Endodermal cell (in vitro differentiated cells): ENCODE measurements around the gene ZNF385D. TPM values are rescaled to one million over a fixed set of nuclear protein-coding genes. Genes with fewer than 3 reads are reported as not detected.

Experiments used
- DNase-seq: peaks from one replicate; pipeline ENCODE4 v3.0.0-alpha.2; 2017
- H3K27ac ChIP-seq: 2 replicates; pipeline ENCODE4 v1.5.1; 2013; ENCODE audit warnings: mild to moderate bottlenecking, low read depth, low read length, moderate library complexity
- H3K27me3 ChIP-seq: 2 replicates; pipeline ENCODE4 v1.6.1; 2013; ENCODE audit warnings: mild to moderate bottlenecking, low read length, moderate library complexity; ENCODE audit not compliant: insufficient read depth, control insufficient read depth, poor library complexity, severe bottlenecking
- H3K36me3 ChIP-seq: 2 replicates; pipeline ENCODE4 v1.7.0; 2013; ENCODE audit warnings: mild to moderate bottlenecking, low read length, moderate library complexity; ENCODE audit not compliant: control insufficient read depth, insufficient read depth
- H3K4me1 ChIP-seq: one replicate; pipeline ENCODE4 v1.7.0; 2013; ENCODE audit warnings: low read length; ENCODE audit not compliant: control insufficient read depth, insufficient read depth
- H3K4me3 ChIP-seq: 2 replicates; pipeline ENCODE4 v1.5.1; 2013; ENCODE audit warnings: mild to moderate bottlenecking, low read length, moderate library complexity
- H3K9ac ChIP-seq: 2 replicates; pipeline ENCODE4 v1.6.1; 2013; ENCODE audit warnings: mild to moderate bottlenecking, low read length, moderate library complexity; ENCODE audit not compliant: poor library complexity, severe bottlenecking; ENCODE audit errors: extremely low read depth
- H3K9me3 ChIP-seq: 2 replicates; pipeline ENCODE4 v1.6.1; 2013; ENCODE audit warnings: mild to moderate bottlenecking, low read length, moderate library complexity; ENCODE audit not compliant: control insufficient read depth
- H3K27ac Mint-ChIP-seq: 2 replicates; pipeline ENCODE4 v1.8.0; 2020; ENCODE audit warnings: mixed read lengths
- H3K27me3 Mint-ChIP-seq: 2 replicates; pipeline ENCODE4 v1.8.0; 2021; ENCODE audit warnings: mild to moderate bottlenecking, mixed read lengths; ENCODE audit not compliant: insufficient read depth
- H3K36me3 Mint-ChIP-seq: 2 replicates; pipeline ENCODE4 v1.8.0; 2020; ENCODE audit warnings: low read depth, mixed read lengths
- H3K4me1 Mint-ChIP-seq: 2 replicates; pipeline ENCODE4 v1.8.0; 2020; ENCODE audit warnings: mixed read lengths
- H3K4me3 Mint-ChIP-seq: 2 replicates; pipeline ENCODE4 v1.8.0; 2020; ENCODE audit warnings: mild to moderate bottlenecking, moderate library complexity, mixed read lengths
- H3K9me3 Mint-ChIP-seq: 2 replicates; pipeline ENCODE4 v1.8.0; 2020; ENCODE audit warnings: mild to moderate bottlenecking, mixed read lengths
- CTCF ChIP-seq: fragments of 200-600 bp; sonication (generic); conservative IDR thresholded peaks from 2 replicates; pipeline ENCODE4 v1.5.0; 2021; ENCODE audit warnings: antibody characterized with exemption, mild to moderate bottlenecking
- WGBS, 2 experiments: methylation state at CpG; one replicate each; pipeline versions ENCODE4 v1.1.5 to v1.1.7; 2013; ENCODE audit warnings: missing lambda C conversion rate in 2 of 2, mixed read lengths in 1 of 2; ENCODE audit not compliant: insufficient coverage in 1 of 2, insufficient read length in 1 of 2; 5-methylcytosine and 5-hydroxymethylcytosine counted together
- total RNA-seq, 2 donors: library from RNA; stranded (reverse); fragmentation: NEBNext Ultra II Directional in 1 of 2; extraction: Animal tissue kit (Norgen Biotek cat#: 25700) in 1 of 2; gene quantifications; 2 replicates in 1 of 2; 3 replicates in 1 of 2; pipeline ENCODE4 v1.2.1, GENCODE V29; 2021

ZNF385D gene
- total RNA-seq, 2 donors from 2014 or later, result 1.1 to 3.7 TPM

- Mint-ChIP-seq H3K4me3 (no peak overlapping the region), H3K4me1 (no peaks in the 10 kb centered on the region), H3K27ac (no peak overlapping the region), H3K9me3 (no peaks in the 10 kb centered on the region), H3K27me3 (no peaks in the 10 kb centered on the region), H3K36me3 (no peaks in the 10 kb centered on the region)
- H3K4me3 ChIP-seq, result no peak overlapping the region
- H3K27me3 ChIP-seq, result no peaks in the 10 kb centered on the region
- DNase-seq, result no peak
- no peak for TF ChIP-seq CTCF
- H3K36me3 ChIP-seq, result no peaks in the 10 kb centered on the region
- no peaks in the 10 kb centered on the region for H3K9me3 ChIP-seq
- H3K27ac ChIP-seq, result no peak overlapping the region
- H3K9ac ChIP-seq, result no peak overlapping the region
- H3K4me1 ChIP-seq, result no peaks in the 10 kb centered on the region
These were observed 242.8 kb downstream of the ZNF385D start for GRCh38 chr3:21508246-21508645.

- Mint-ChIP-seq H3K36me3 (no peaks in the 10 kb centered on the region), H3K27me3 (no peaks in the 10 kb centered on the region), H3K4me3 (no peak overlapping the region), H3K27ac (no peak overlapping the region), H3K4me1 (peaks cover 5% of the 10 kb centered on the region), H3K9me3 (no peaks in the 10 kb centered on the region)
- 85 to 90% methylated on average over 2 to 3 of the region's 4 CpGs for WGBS, 2 experiments
- Histone ChIP-seq H3K9ac (no peak overlapping the region), H3K36me3 (no peaks in the 10 kb centered on the region), H3K9me3 (no peaks in the 10 kb centered on the region), H3K4me3 (no peak overlapping the region), H3K4me1 (no peaks in the 10 kb centered on the region), H3K27ac (no peak overlapping the region), H3K27me3 (no peaks in the 10 kb centered on the region)
- no peak for DNase-seq
- TF ChIP-seq CTCF, result no peak
These were observed 245.1 kb downstream of the ZNF385D start for GRCh38 chr3:21505711-21506460.

GRCh38 chr3:21502656-21503055 is 248.4 kb downstream of the ZNF385D start:
- 43 to 48% methylated on average over 1 of the region's 1 CpG for WGBS, 2 experiments

More at GRCh38 chr3:21502656-21503055, 248.4 kb downstream of the ZNF385D start:
- Mint-ChIP-seq H3K9me3 (no peaks in the 10 kb centered on the region), H3K27ac (no peak overlapping the region), H3K27me3 (no peaks in the 10 kb centered on the region), H3K4me1 (peaks cover 5% of the 10 kb centered on the region), H3K36me3 (no peaks in the 10 kb centered on the region), H3K4me3 (no peak overlapping the region)
- no peak overlapping the region for H3K9ac ChIP-seq
- H3K9me3 ChIP-seq, result no peaks in the 10 kb centered on the region
- H3K27me3 ChIP-seq, result no peaks in the 10 kb centered on the region
- no peak overlapping the region for H3K4me3 ChIP-seq
- no peaks in the 10 kb centered on the region for H3K36me3 ChIP-seq
- TF ChIP-seq CTCF, result no peak
- no peak overlapping the region for H3K27ac ChIP-seq
- DNase-seq, result no peak
- H3K4me1 ChIP-seq, result no peaks in the 10 kb centered on the region
